Measurements from ENCODE around the gene CACNA1D.

DNA sequence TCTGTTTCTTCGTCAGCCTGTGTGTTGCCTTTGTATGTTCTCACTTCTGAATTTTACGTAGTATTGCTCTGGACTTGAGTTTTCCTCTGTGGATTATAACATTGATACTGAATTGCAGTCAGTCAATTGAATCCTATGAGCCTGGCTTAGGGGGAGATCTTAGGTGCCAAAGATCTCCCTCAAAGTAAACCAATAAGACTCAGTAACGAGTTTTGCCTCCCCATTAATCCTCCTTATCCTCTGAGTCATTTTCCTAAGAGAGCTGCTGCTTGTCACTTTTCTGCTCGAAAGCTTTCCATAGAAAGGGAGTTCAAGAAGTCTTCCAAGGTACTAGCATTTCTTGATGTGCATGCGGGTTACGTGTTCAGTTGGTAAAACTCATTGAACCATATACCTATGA lies 225.4 kb downstream of the CACNA1D start:
- TF ChIP-seq POLR2A (IDR thresholded peaks at IDR 0.05; ENCODE audit: low read depth) (no peak), EP300 (IDR thresholded peaks at IDR 0.05) (no peak), POLR2AphosphoS5 (IDR thresholded peaks at IDR 0.05) (no peak)
- TF ChIP-seq, protein P1, sequence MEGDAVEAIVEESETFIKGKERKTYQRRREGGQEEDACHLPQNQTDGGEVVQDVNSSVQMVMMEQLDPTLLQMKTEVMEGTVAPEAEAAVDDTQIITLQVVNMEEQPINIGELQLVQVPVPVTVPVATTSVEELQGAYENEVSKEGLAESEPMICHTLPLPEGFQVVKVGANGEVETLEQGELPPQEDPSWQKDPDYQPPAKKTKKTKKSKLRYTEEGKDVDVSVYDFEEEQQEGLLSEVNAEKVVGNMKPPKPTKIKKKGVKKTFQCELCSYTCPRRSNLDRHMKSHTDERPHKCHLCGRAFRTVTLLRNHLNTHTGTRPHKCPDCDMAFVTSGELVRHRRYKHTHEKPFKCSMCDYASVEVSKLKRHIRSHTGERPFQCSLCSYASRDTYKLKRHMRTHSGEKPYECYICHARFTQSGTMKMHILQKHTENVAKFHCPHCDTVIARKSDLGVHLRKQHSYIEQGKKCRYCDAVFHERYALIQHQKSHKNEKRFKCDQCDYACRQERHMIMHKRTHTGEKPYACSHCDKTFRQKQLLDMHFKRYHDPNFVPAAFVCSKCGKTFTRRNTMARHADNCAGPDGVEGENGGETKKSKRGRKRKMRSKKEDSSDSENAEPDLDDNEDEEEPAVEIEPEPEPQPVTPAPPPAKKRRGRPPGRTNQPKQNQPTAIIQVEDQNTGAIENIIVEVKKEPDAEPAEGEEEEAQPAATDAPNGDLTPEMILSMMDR (IDR thresholded peaks at IDR 0.05): no peak

Data from esophagus muscularis mucosa (tissue), 4 donors.